ENCODE results near the gene ACAA2.

DNA sequence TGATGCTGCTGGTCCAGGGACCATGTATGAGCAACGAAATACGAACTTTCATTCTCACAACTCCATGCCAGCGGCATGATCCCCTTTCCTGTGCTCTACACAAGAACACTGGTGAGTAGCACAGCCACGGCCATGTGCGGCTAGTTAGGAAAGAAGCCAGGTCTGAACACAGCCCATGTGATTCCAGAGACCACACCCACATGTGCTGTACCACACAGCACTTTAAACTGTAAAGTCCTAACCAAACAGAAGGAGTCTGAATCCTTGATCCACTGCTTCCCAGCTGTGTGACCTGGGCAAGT is 33.0 kb upstream of the ACAA2 start:
- TF ChIP-seq, protein P1, sequence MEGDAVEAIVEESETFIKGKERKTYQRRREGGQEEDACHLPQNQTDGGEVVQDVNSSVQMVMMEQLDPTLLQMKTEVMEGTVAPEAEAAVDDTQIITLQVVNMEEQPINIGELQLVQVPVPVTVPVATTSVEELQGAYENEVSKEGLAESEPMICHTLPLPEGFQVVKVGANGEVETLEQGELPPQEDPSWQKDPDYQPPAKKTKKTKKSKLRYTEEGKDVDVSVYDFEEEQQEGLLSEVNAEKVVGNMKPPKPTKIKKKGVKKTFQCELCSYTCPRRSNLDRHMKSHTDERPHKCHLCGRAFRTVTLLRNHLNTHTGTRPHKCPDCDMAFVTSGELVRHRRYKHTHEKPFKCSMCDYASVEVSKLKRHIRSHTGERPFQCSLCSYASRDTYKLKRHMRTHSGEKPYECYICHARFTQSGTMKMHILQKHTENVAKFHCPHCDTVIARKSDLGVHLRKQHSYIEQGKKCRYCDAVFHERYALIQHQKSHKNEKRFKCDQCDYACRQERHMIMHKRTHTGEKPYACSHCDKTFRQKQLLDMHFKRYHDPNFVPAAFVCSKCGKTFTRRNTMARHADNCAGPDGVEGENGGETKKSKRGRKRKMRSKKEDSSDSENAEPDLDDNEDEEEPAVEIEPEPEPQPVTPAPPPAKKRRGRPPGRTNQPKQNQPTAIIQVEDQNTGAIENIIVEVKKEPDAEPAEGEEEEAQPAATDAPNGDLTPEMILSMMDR (optimal IDR thresholded peaks at IDR 0.05 in 1 of 3, IDR thresholded peaks at IDR 0.05 in 1 of 3, conservative IDR thresholded peaks at IDR 0.05 in 1 of 3; ENCODE audit: extremely low read depth in 1 of 3, insufficient read depth in 2 of 3, low read length in 3 of 3) = no peak
- TF ChIP-seq EZH2 (IDR thresholded peaks at IDR 0.05; ENCODE audit: low read length) = no peak

Measured in keratinocyte (primary cell).